CD4-positive, CD25-positive, alpha-beta regulatory T cell (primary cell): Measurements from ENCODE around the gene TMEM35B. TPM values are rescaled to one million over a fixed set of nuclear protein-coding genes. Genes with fewer than 3 reads are reported as not detected.

Experiments used
- ATAC-seq, 2 donors: fragments of 150-1000 bp; cut with Tn5 transposase; one replicate each; pipeline ENCODE4 v1.10.0; 2021; ENCODE audit warnings: low read depth in 2 of 2, moderate number of reproducible peaks in 2 of 2, moderate library complexity in 1 of 2
- DNase-seq, 3 donors: peaks; one replicate each; pipeline versions ENCODE4 v3.0.0 to v3.0.0-alpha.2; 2012 to 2022; ENCODE audit warnings: mixed read lengths in 1 of 3
- H3K27ac ChIP-seq: one replicate; pipeline ENCODE4 v1.7.0; 2013; ENCODE audit warnings: mild to moderate bottlenecking, low read length; ENCODE audit not compliant: insufficient read depth, poor library complexity, severe bottlenecking
- H3K27me3 ChIP-seq: one replicate; pipeline ENCODE4 v1.7.0; 2013; ENCODE audit warnings: low read length; ENCODE audit not compliant: control insufficient read depth, insufficient read depth
- H3K36me3 ChIP-seq: one replicate; pipeline ENCODE4 v1.7.0; 2013; ENCODE audit warnings: mild to moderate bottlenecking, low read length, moderate library complexity; ENCODE audit not compliant: control insufficient read depth, insufficient read depth
- H3K4me1 ChIP-seq: 2 replicates; pipeline ENCODE4 v1.7.0; 2013; ENCODE audit warnings: mild to moderate bottlenecking, low read length; ENCODE audit not compliant: insufficient read depth, control insufficient read depth, poor library complexity, severe bottlenecking
- H3K4me3 ChIP-seq: one replicate; pipeline ENCODE4 v1.7.0; 2013; ENCODE audit warnings: low read depth, mild to moderate bottlenecking, low read length, moderate library complexity
- H3K9me3 ChIP-seq, 2 experiments: 1 replicate in 1 of 2; 2 replicates in 1 of 2; pipeline ENCODE4 v1.7.0; 2013; ENCODE audit warnings: low read length in 2 of 2, mild to moderate bottlenecking in 1 of 2, moderate library complexity in 1 of 2; ENCODE audit not compliant: control insufficient read depth in 2 of 2
- H3K27ac Mint-ChIP-seq, 3 donors: one replicate each; pipeline ENCODE4 v1.8.0; 2020 to 2022; ENCODE audit warnings: mild to moderate bottlenecking in 3 of 3, mixed read lengths in 3 of 3, moderate library complexity in 2 of 3
- H3K27me3 Mint-ChIP-seq: one replicate; pipeline ENCODE4 v1.8.0; 2022; ENCODE audit warnings: mild to moderate bottlenecking, mixed read lengths
- H3K36me3 Mint-ChIP-seq: one replicate; pipeline ENCODE4 v1.8.0; 2020; ENCODE audit warnings: mixed read lengths
- H3K4me1 Mint-ChIP-seq, 4 donors: one replicate each; pipeline ENCODE4 v1.8.0; 2020 to 2022; ENCODE audit warnings: mixed read lengths in 4 of 4, mild to moderate bottlenecking in 1 of 4
- H3K4me3 Mint-ChIP-seq, 4 donors: one replicate each; pipeline ENCODE4 v1.8.0; 2020 to 2022; ENCODE audit warnings: mild to moderate bottlenecking in 4 of 4, mixed read lengths in 4 of 4, moderate library complexity in 3 of 4
- H3K9me3 Mint-ChIP-seq, 7 donors: one replicate each; pipeline ENCODE4 v1.8.0; 2020 to 2022; ENCODE audit warnings: mixed read lengths in 7 of 7, mild to moderate bottlenecking in 3 of 7, moderate library complexity in 2 of 7
- polyA plus RNA-seq, 4 donors: library from polyadenylated mRNA; unstranded; fragments of 300-500 nt; fragmentation: Illumina TruSeq; gene quantifications; one replicate each; pipeline ENCODE4 v1.2.3, GENCODE V29; 2021
- total RNA-seq: library from RNA; stranded (reverse); gene quantifications from one replicate; pipeline ENCODE4 v1.2.3, GENCODE V29; 2022

The TMEM35B gene
- total RNA-seq = 13.8 TPM
- polyA plus RNA-seq = 100 to 1,000 TPM; 173 to 206 (median 196) TPM

DNA sequence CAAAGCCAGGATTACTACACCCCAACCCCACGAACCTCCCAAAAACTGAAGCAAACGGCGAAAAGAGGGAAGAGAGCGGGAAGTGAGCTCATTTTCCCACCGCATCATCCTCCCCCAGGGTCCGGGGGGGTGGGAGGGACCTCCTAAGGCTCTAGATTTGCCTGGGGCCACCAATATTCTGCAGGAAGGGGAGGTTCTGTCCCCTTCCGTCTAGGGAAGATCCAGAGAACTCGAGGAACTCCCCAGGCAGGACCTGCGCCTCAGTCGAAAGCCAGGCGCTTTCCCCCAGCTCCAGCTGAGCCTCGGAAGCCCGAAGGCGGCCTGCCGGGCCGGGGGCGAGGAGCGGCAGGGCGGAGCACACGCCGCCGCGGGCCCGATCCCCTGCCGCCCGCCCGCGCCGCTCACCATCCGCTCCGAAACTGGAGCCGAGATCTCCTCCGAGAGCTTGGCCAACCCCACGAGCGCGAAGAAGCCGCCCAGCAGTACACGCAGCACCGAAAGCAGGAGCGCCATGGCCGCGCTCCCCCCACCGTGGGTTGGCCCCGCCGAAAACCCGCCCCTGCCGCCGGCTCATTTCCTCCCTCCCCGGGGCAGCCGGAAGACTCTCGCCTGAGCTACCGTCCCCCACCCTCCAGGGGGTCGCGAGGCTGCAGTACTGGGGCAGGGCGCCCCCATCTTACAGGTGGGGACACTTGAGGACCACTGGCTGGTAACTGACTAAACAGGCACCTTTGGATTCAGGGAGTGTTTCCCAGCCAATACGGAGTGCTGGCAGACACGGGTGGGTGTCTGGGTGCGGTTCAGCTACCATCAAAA lies at the start of gene TMEM35B:
TMEM35B (minus strand) TSS at position 555 of the 816 bp plus-strand sequence; CDS start at position 513, 42 bp downstream.
- Histone ChIP-seq H3K27me3 (no peaks in the 10 kb centered on the region), H3K27ac (peak within 1 kb of the TSS; percentile 81), H3K36me3 (peaks cover 14% of the 10 kb centered on the region), H3K9me3 (no peaks in the 10 kb centered on the region), H3K4me1 (peaks cover 33% of the 10 kb centered on the region), H3K4me3 (peak within 1 kb of the TSS; percentile 97)
- Mint-ChIP-seq H3K4me1 (peaks cover 4 to 60% (median 31%) of the 10 kb centered on the region in 4 donors), H3K4me3 (peak within 1 kb of the TSS; percentile 96 to 100 (median 98)), H3K27me3 (no peaks in the 10 kb centered on the region), H3K36me3 (peaks cover 12% of the 10 kb centered on the region), H3K27ac (peak within 1 kb of the TSS; percentile 94 to 99 (median 97)), H3K9me3 (peaks cover 0 to 2% (median 0%) of the 10 kb centered on the region in 7 donors)
- DNase-seq (peak; percentile 72 to 84 (median 81)), ATAC-seq (peak; percentile 90 to 92)

DNA sequence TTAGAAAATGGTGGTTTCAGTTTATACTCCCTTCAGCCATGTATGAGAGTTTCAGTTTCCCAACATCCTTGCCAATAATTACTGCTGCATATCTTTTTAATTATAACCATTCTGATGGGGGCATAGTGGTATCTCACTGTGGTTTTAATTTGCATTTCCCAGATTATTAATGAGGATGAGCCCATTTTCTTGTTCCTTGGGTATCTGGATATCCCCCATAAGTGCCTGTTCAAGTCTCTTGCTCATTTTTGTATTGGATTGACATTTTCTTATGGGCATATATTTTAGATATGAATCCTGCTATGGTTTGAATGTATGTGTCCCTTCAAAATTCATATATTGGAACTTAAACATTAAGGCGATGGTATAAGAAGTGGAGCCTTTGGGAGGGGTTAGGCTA lies 48.2 kb upstream of the TMEM35B start:
- ATAC-seq (no peak), DNase-seq (no peak)
- Mint-ChIP-seq H3K27ac (no peak overlapping the region), H3K36me3 (peaks cover 4% of the 10 kb centered on the region), H3K27me3 (peaks cover 4% of the 10 kb centered on the region), H3K4me3 (peak overlapping the region in 3 of 4 donors; percentile 11 to 39 (median 15)), H3K4me1 (peaks cover 12 to 33% (median 26%) of the 10 kb centered on the region in 4 donors), H3K9me3 (peaks cover 0 to 8% (median 0%) of the 10 kb centered on the region in 7 donors)
- no peak overlapping the region for H3K27ac ChIP-seq
- peaks cover 30% of the 10 kb centered on the region for H3K4me1 ChIP-seq
- H3K4me3 ChIP-seq = no peak overlapping the region
- H3K27me3 ChIP-seq = no peaks in the 10 kb centered on the region
- H3K9me3 ChIP-seq = peaks cover 8 to 9% of the 10 kb centered on the region in 2 experiments
- H3K36me3 ChIP-seq = no peaks in the 10 kb centered on the region

DNA sequence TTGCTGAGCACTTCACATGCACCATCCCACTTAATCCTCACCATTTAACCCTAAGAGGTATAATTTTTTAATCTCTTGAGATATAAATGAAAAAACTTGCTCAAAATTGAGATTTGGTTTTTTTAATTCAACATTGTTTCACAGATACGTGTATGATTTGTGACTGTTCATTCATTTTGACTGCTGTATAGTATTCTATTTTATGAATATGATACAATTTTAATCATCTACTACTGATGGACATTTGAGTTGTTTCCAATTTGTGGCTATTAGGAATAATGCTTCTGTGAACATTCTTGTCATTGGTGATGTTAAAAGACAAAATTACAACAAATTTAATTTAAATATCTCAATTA lies 47.2 kb upstream of the TMEM35B start:
- no peak for DNase-seq

DNA sequence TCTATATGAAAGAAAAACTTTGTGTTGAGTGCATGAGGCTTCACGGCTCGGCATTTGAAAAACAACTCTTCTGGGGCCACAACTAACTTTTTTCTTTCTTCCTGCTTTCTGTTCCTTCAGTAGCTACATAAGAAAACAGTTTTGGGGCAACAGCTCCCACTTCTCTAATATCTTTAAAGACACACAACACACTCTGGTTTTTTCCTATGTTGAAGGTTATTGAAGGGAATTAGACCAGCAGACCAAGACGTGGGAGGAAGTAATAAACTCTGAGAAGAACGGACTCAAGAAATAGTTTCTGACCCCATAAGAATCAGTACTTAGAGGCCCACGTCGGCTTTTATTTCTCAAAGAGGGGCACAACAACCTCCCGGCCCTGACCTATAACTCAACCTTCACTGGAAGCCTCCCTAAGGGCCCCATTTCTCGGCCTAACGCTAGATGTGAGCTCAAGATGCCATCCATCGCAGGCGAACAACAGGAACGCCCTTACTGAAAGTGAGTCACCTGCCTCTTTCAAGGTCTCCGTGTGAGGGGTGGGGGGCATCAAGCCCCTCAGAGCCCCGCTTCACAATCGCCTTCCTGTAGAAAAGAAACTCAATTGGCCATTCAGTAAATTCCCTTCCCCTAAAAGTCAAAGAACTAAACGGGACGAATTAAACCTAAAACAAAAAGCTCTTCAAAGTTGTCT lies 45.8 kb upstream of the TMEM35B start:
- peaks cover 25 to 50% (median 41%) of the 10 kb centered on the region in 4 donors for H3K4me1 Mint-ChIP-seq
- peaks cover 18% of the 10 kb centered on the region for H3K36me3 Mint-ChIP-seq
- H3K9me3 Mint-ChIP-seq = peaks cover 0 to 8% (median 0%) of the 10 kb centered on the region in 7 donors
- H3K27ac Mint-ChIP-seq = peak overlapping the region; percentile 96 to 97 (median 97)
- peaks cover 4% of the 10 kb centered on the region for H3K27me3 Mint-ChIP-seq
- DNase-seq = peak in 1 of 3 donors; percentile 64
- H3K4me3 Mint-ChIP-seq = peak overlapping the region; percentile 97 to 100 (median 98)
- Histone ChIP-seq H3K27me3 (no peaks in the 10 kb centered on the region), H3K4me3 (peak overlapping the region; percentile 99), H3K4me1 (peaks cover 33% of the 10 kb centered on the region), H3K27ac (peak overlapping the region; percentile 77), H3K9me3 (peaks cover 8 to 9% of the 10 kb centered on the region in 2 experiments), H3K36me3 (peaks cover 12% of the 10 kb centered on the region)
- ATAC-seq = peak; percentile 39 to 58

More for the DNA sequence above, 47.2 kb upstream of the TMEM35B start:
- Histone ChIP-seq H3K36me3 (peaks cover 5% of the 10 kb centered on the region), H3K4me1 (peaks cover 33% of the 10 kb centered on the region), H3K27me3 (no peaks in the 10 kb centered on the region), H3K27ac (no peak overlapping the region), H3K4me3 (peak overlapping the region; percentile 99), H3K9me3 (peaks cover 8 to 9% of the 10 kb centered on the region in 2 experiments)
- Mint-ChIP-seq H3K4me1 (peaks cover 15 to 39% (median 31%) of the 10 kb centered on the region in 4 donors), H3K27me3 (peaks cover 4% of the 10 kb centered on the region), H3K36me3 (peaks cover 8% of the 10 kb centered on the region), H3K9me3 (peaks cover 0 to 8% (median 0%) of the 10 kb centered on the region in 7 donors), H3K27ac (peak overlapping the region in 1 of 3 donors; percentile 56), H3K4me3 (peak overlapping the region in 3 of 4 donors; percentile 68 to 97 (median 97))
- ATAC-seq = no peak

DNA sequence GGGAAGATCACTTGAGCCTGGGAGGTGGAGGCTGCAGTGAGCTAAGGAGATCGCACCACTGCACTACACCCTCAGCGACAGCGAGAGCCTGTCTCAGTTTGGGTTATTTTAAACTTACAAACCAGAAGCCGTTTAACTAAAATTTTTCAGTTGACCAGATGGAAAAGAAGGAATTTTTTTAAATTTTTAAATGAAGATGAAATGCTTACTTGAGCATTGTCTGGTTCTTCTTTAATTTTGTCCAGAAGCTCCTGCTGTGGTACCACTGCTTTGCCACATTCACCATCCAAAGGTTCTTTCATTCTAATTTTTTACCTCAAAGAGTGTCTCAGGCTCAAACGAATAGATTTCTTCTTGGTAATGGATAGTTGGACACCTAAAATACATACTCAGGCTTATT lies 45.2 kb upstream of the TMEM35B start:
- Histone ChIP-seq H3K4me3 (peak overlapping the region; percentile 99), H3K9me3 (peaks cover 8 to 9% of the 10 kb centered on the region in 2 experiments), H3K4me1 (peaks cover 33% of the 10 kb centered on the region), H3K27ac (no peak overlapping the region), H3K27me3 (no peaks in the 10 kb centered on the region), H3K36me3 (peaks cover 12% of the 10 kb centered on the region)
- peaks cover 18% of the 10 kb centered on the region for H3K36me3 Mint-ChIP-seq
- peak overlapping the region; percentile 97 to 100 (median 98) for H3K4me3 Mint-ChIP-seq
- H3K27ac Mint-ChIP-seq = peak overlapping the region; percentile 96 to 97 (median 97)
- peaks cover 25 to 53% (median 43%) of the 10 kb centered on the region in 4 donors for H3K4me1 Mint-ChIP-seq
- DNase-seq = no peak
- no peak for ATAC-seq
- peaks cover 0 to 8% (median 0%) of the 10 kb centered on the region in 7 donors for H3K9me3 Mint-ChIP-seq
- peaks cover 4% of the 10 kb centered on the region for H3K27me3 Mint-ChIP-seq

DNA sequence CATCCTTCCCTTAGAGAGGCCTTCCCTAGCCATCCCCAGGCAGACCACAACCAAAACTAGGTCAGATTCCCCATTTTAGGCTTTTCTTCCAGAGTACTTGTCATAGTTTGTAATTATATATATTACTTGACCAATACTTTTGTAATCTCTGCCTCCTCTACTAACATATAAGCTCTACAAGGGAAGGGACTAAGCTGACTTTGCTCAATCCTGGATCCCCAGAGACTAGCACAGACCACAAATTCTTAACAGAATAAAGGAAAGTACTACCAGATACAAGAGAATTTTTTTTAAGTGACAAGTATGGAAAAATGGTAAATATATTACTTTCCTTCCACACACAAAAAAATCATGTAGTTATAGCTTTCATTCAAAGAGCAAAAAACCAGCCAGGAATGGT lies 44.6 kb upstream of the TMEM35B start:
- Mint-ChIP-seq H3K4me3 (peak overlapping the region; percentile 49 to 100 (median 97)), H3K27me3 (peaks cover 4% of the 10 kb centered on the region), H3K36me3 (peaks cover 18% of the 10 kb centered on the region), H3K9me3 (peaks cover 0 to 8% (median 0%) of the 10 kb centered on the region in 7 donors), H3K27ac (peak overlapping the region; percentile 12 to 89 (median 64)), H3K4me1 (peaks cover 25 to 55% (median 43%) of the 10 kb centered on the region in 4 donors)
- ATAC-seq (no peak), DNase-seq (no peak)
- Histone ChIP-seq H3K4me1 (peaks cover 33% of the 10 kb centered on the region), H3K4me3 (peak overlapping the region; percentile 99), H3K36me3 (peaks cover 13% of the 10 kb centered on the region), H3K27me3 (no peaks in the 10 kb centered on the region), H3K9me3 (peaks cover 8 to 9% of the 10 kb centered on the region in 2 experiments), H3K27ac (no peak overlapping the region)

DNA sequence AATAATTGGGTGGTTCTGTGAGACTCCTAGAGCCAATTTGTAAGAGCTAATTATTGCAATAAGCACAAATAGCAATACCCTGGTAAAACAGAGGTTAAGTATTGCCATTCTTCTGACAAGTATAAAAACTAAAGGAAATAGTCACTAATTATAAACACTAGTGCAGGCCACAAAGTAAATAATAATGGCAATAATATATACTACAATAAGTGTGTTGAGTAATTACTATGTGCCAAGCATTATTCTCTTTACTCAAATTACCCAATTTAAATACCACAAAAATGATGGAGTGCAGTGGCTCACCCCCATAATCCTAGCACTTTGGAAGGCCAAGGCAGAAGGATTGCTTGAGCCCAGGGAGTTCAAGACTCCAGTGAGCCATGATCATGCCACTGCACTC lies 31.3 kb upstream of the TMEM35B start:
- no peaks in the 10 kb centered on the region for H3K9me3 ChIP-seq
- H3K27me3 ChIP-seq = no peaks in the 10 kb centered on the region
- Mint-ChIP-seq H3K27me3 (no peaks in the 10 kb centered on the region), H3K36me3 (peaks cover 16% of the 10 kb centered on the region), H3K27ac (no peak overlapping the region), H3K9me3 (no peaks in the 10 kb centered on the region), H3K4me1 (peaks cover 0 to 6% (median 0%) of the 10 kb centered on the region in 4 donors), H3K4me3 (no peak overlapping the region)
- H3K36me3 ChIP-seq = peaks cover 57% of the 10 kb centered on the region
- H3K27ac ChIP-seq = no peak overlapping the region
- ATAC-seq (no peak), DNase-seq (no peak)
- no peak overlapping the region for H3K4me3 ChIP-seq
- no peaks in the 10 kb centered on the region for H3K4me1 ChIP-seq
